MCF 10A (cell line): ENCODE measurements around the gene GRAMD4. TPM values are rescaled to one million over a fixed set of nuclear protein-coding genes. Genes with fewer than 3 reads are reported as not detected.

ENCODE experiments used
- BruUV-seq: library from RNA; stranded (reverse); fragments of 400-500 nt; replicated peaks from 2 replicates; lab custom pipeline; 2021; lab: Mats Ljungman, UMichigan
- CTCF ChIA-PET: fragments of 300-600 bp; sonication (Branson Sonifier 250); formaldehyde crosslinking; extraction: SDS; loops from one replicate; lab custom pipeline; 2021; ENCODE audit warnings: antibody characterized with exemption, inconsistent platforms; lab: Yijun Ruan, JAX
- POLR2A ChIA-PET: fragments of 300-600, 350-650 bp; sonication (Branson Sonifier 250); formaldehyde crosslinking; extraction: SDS; loops from one replicate; lab custom pipeline; 2020; ENCODE audit warnings: antibody characterized with exemption, inconsistent platforms; lab: Yijun Ruan, JAX
- DNase-seq: peaks from one replicate; pipeline ENCODE4 v3.0.0-alpha.2; 2018; ENCODE audit not compliant: unreplicated experiment
- H3K27ac Mint-ChIP-seq: one replicate; pipeline ENCODE4 v1.8.0; 2022; ENCODE audit warnings: mild to moderate bottlenecking, low read depth, mixed read lengths; ENCODE audit not compliant: unreplicated experiment
- H3K27me3 Mint-ChIP-seq: one replicate; pipeline ENCODE4 v1.8.0; 2022; ENCODE audit warnings: mixed read lengths; ENCODE audit not compliant: insufficient read depth, unreplicated experiment
- H3K36me3 Mint-ChIP-seq: one replicate; pipeline ENCODE4 v1.8.0; 2022; ENCODE audit warnings: mild to moderate bottlenecking, moderate library complexity, mixed read lengths; ENCODE audit not compliant: insufficient read depth, unreplicated experiment
- H3K4me1 Mint-ChIP-seq: one replicate; pipeline ENCODE4 v1.8.0; 2022; ENCODE audit warnings: mixed read lengths; ENCODE audit not compliant: insufficient read depth, unreplicated experiment
- H3K4me3 Mint-ChIP-seq: one replicate; pipeline ENCODE4 v1.8.0; 2022; ENCODE audit warnings: mild to moderate bottlenecking, moderate library complexity, mixed read lengths; ENCODE audit not compliant: unreplicated experiment
- H3K9me3 Mint-ChIP-seq: one replicate; pipeline ENCODE4 v1.8.0; 2022; ENCODE audit warnings: mixed read lengths; ENCODE audit not compliant: unreplicated experiment
- CTCF ChIP-seq: fragments of 200-600 bp; IDR thresholded peaks from one replicate; pipeline ENCODE4 v1.8.0; 2022; ENCODE audit warnings: antibody characterized with exemption, mild to moderate bottlenecking; ENCODE audit not compliant: unreplicated experiment
- intact Hi-C: fragments of 100-400 bp; cut with micrococcal nuclease; formaldehyde crosslinking; loops from 2 replicates; pipeline ENCODE4 v1.14.1; 2022
- total RNA-seq: library from RNA; stranded (reverse); gene quantifications from 2 replicates; pipeline ENCODE4 v1.2.3, GENCODE V29; 2022

Gene GRAMD4
- total RNA-seq, 1 experiment from 2014 or later = 15.6 TPM

DNA sequence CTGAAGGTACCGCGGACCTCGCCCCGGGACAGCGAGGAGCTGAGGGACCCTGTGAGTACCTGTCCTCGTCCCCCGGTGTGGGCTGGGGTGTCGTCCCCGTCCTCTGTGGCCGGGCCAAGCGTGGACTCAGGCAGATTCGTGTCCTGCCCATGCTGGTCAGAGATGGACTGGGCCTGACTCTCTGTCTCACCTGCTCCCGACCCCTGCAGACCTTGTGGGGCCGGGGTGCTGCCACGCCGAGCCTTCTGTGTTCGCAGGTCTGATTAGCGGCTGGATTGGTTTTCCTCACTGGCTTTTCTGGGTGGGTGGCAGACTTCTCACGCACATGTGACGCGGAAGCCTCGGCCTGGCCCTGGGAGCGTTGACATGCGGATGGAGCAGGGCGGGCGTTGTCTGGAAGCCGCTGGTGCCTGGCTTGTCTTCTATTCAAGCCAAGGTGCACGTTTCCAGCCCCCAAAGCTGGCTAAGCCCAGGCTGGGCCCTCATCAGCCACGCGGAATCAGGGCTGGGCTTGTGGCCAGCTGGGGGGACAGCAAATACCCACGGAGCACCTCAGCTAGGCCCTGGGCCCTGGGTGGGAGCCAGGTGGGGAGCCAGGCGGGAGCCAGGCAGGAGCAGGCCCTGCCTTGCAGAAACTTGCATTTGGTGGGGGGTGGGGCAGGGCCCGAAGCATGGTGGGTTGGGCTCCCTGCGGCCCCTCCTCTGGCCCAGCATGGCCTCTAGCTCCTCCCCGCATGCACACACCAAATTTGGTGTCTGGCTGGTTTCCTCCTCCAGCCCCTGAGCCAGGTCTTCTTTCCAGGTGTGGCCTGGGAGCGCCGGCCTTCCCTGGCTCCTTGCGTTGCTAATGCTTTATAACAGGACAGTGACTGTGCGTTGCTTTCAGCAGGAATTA is 7.0 kb downstream of the GRAMD4 start:
- CTCF ChIA-PET = interaction anchor here (0.6 kb wide), 1 partner anchor 40 kb away, joined by 4 read pairs; no protein-coding TSS in a partner anchor
- DNase-seq = no peak
- H3K9me3 Mint-ChIP-seq = no peaks in the 10 kb centered on the region
- TF ChIP-seq CTCF = no peak
- no TSS peak for BruUV-seq
- H3K4me1 Mint-ChIP-seq = peaks cover 5% of the 10 kb centered on the region
- H3K4me3 Mint-ChIP-seq = no peak overlapping the region
- no peak overlapping the region for H3K27ac Mint-ChIP-seq
- peaks cover 5% of the 10 kb centered on the region for H3K36me3 Mint-ChIP-seq
- POLR2A ChIA-PET = no interaction called here
- no peaks in the 10 kb centered on the region for H3K27me3 Mint-ChIP-seq
- intact Hi-C loops = no loop called here

DNA sequence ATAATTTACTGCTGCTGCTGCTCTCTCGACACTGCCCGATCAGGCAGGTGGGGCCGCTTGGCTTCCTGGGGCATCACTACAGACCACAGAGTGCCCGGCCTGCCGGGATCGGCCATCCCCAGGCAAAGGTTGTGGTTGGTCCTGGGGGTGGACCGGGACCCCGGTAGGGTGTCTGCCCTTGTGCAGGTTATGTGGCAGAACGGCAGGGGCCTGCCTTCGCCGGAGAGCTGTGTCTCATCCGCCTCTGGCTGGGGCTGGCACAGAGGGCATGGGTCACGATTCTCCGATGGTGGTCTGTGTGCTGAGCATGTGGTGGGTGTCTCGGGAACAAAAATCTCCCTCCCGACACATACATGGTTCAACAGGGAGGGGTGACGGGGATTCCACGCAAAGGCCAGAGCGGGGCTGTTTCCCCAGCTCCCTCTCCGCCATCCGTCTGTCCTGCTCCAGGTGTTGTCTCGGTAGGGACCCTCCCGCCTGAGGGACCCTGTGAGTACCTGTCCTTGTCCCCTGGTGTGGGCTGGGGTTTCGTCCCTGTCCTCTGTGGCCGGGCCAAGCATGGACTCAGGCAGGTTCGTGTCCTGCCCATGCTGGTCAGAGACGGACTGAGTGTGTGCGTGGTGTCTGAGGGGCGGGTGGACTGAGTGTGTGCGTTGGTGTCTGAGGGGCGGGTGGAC is 7.8 kb downstream of the GRAMD4 start:
- Mint-ChIP-seq H3K9me3 (no peaks in the 10 kb centered on the region), H3K36me3 (peaks cover 5% of the 10 kb centered on the region), H3K4me3 (no peak overlapping the region), H3K4me1 (peaks cover 5% of the 10 kb centered on the region), H3K27me3 (no peaks in the 10 kb centered on the region), H3K27ac (no peak overlapping the region)
- intact Hi-C loops = no loop called here
- POLR2A ChIA-PET = no interaction called here
- DNase-seq = no peak
- TF ChIP-seq CTCF = no peak
- BruUV-seq = no TSS peak
- CTCF ChIA-PET = interaction anchor here (0.6 kb wide), 1 partner anchor 41 kb away, joined by 4 read pairs; no protein-coding TSS in a partner anchor

GRCh38 chr22:46628756-46629155 is 8.6 kb downstream of the GRAMD4 start:
- no TSS peak for BruUV-seq
- TF ChIP-seq CTCF = no peak

DNA sequence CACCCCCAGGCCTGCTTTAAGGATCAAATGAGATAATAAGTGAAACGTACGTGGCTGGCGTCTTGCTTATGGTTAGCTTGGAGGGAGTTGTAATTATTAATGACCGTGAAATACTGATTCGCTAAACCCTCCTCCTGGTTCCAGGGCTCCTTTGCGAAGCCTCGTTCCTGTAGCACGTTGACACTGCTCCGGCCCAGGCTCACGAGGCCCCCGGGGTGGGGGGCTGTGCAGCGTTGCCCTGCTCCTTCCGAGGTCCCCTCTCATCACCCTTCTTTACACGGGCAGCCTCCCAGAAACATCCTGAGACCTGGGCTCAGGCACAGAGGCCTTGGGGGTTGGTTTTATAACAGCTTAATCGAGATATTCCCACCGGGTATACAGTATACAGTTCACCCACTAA is 9.1 kb downstream of the GRAMD4 start:
- no peaks in the 10 kb centered on the region for H3K27me3 Mint-ChIP-seq
- ChIA-PET POLR2A (no interaction called here), CTCF (no interaction called here)
- BruUV-seq = no TSS peak
- H3K9me3 Mint-ChIP-seq = no peaks in the 10 kb centered on the region
- no peak for TF ChIP-seq CTCF
- H3K27ac Mint-ChIP-seq = no peak overlapping the region
- DNase-seq = no peak
- H3K4me1 Mint-ChIP-seq = peaks cover 9% of the 10 kb centered on the region
- H3K4me3 Mint-ChIP-seq = no peak overlapping the region
- intact Hi-C loops = no loop called here
- peaks cover 5% of the 10 kb centered on the region for H3K36me3 Mint-ChIP-seq

More at GRCh38 chr22:46628756-46629155, 8.6 kb downstream of the GRAMD4 start:
- no peaks in the 10 kb centered on the region for H3K27me3 Mint-ChIP-seq
- CTCF ChIA-PET = no interaction called here
- DNase-seq = no peak
- peaks cover 5% of the 10 kb centered on the region for H3K36me3 Mint-ChIP-seq
- peaks cover 5% of the 10 kb centered on the region for H3K4me1 Mint-ChIP-seq
- POLR2A ChIA-PET = no interaction called here
- no peak overlapping the region for H3K4me3 Mint-ChIP-seq
- no peaks in the 10 kb centered on the region for H3K9me3 Mint-ChIP-seq
- intact Hi-C loops = no loop called here
- no peak overlapping the region for H3K27ac Mint-ChIP-seq
